ENCODE data around the gene CCDC88C.
"Not testable (repeated sequence)": the region's sequence is repeated elsewhere in the genome, so short reads cannot be mapped to it uniquely, and the experiment has no call there.

Gene CCDC88C

DNA sequence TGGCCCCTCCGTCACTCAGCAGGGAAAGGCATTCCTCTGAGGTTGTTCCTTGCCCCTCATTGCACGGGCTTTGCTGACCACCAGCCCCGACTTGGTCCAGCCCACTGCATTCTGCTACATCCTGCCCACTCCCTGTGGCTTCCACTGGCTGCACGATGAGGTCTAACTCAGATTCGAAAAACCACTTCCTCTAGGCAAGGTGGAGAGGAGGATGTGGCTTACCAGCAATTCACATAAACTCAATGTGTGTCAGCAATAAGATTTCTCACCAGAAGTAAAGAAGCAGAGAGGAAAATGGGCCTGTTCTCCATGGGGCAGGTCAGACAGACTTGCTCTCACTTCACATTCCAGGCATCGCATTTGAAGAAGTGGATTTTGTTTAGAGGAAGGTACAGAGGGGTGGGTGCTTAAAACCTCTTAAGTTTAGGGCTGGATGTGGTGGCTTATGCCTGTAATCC is 187.8 kb downstream of the CCDC88C start:
- POLR2A ChIA-PET = interaction anchor here (2.5 kb wide), 1 partner anchor 14 kb away, joined by 7 read pairs; the partner anchor contains the start of gene GPR68
- CTCF ChIA-PET = no interaction called here

DNA sequence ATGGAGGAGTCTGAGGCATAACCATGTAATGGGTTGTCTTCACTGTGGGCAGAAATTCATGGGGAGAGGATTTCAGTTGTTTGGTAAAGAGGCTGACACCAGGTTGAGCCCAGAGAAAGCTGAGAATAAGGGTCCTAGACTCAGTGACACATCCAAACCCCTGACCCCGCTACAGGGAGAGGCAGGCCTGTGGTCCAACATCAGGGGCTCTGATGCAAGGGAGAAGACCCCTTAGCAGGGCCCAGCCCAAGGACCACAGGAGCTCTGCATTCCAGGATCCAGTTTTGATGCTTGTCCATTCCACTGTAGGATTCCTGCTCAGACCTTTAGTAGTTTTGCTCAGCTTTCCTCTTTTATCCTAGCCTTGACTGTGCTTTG is 188.6 kb downstream of the CCDC88C start:
- CTCF ChIA-PET = interaction anchor here (2.2 kb wide), 1 partner anchor 56 kb away, joined by 6 read pairs; no protein-coding TSS in a partner anchor
- POLR2A ChIA-PET = interaction anchor here (2.5 kb wide), 1 partner anchor 15 kb away, joined by 7 read pairs; the partner anchor contains the start of gene GPR68
- DNase-seq (ENCODE audit: low read depth, low spot score) = no peak
- TF ChIP-seq, protein P1, sequence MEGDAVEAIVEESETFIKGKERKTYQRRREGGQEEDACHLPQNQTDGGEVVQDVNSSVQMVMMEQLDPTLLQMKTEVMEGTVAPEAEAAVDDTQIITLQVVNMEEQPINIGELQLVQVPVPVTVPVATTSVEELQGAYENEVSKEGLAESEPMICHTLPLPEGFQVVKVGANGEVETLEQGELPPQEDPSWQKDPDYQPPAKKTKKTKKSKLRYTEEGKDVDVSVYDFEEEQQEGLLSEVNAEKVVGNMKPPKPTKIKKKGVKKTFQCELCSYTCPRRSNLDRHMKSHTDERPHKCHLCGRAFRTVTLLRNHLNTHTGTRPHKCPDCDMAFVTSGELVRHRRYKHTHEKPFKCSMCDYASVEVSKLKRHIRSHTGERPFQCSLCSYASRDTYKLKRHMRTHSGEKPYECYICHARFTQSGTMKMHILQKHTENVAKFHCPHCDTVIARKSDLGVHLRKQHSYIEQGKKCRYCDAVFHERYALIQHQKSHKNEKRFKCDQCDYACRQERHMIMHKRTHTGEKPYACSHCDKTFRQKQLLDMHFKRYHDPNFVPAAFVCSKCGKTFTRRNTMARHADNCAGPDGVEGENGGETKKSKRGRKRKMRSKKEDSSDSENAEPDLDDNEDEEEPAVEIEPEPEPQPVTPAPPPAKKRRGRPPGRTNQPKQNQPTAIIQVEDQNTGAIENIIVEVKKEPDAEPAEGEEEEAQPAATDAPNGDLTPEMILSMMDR (IDR thresholded peaks at IDR 0.05; ENCODE audit: insufficient read depth, low read length, missing control alignments) = no peak
- no peak overlapping the region for H3K4me3 ChIP-seq (ENCODE audit: low read depth, low read length)

More for the DNA sequence above, 187.8 kb downstream of the CCDC88C start:
- no peak for DNase-seq (ENCODE audit: low read depth, low spot score)
- H3K4me3 ChIP-seq (ENCODE audit: low read depth, low read length) = no peak overlapping the region
- TF ChIP-seq, protein P1 (IDR thresholded peaks at IDR 0.05; ENCODE audit: insufficient read depth, low read length, missing control alignments) = no peak

DNA sequence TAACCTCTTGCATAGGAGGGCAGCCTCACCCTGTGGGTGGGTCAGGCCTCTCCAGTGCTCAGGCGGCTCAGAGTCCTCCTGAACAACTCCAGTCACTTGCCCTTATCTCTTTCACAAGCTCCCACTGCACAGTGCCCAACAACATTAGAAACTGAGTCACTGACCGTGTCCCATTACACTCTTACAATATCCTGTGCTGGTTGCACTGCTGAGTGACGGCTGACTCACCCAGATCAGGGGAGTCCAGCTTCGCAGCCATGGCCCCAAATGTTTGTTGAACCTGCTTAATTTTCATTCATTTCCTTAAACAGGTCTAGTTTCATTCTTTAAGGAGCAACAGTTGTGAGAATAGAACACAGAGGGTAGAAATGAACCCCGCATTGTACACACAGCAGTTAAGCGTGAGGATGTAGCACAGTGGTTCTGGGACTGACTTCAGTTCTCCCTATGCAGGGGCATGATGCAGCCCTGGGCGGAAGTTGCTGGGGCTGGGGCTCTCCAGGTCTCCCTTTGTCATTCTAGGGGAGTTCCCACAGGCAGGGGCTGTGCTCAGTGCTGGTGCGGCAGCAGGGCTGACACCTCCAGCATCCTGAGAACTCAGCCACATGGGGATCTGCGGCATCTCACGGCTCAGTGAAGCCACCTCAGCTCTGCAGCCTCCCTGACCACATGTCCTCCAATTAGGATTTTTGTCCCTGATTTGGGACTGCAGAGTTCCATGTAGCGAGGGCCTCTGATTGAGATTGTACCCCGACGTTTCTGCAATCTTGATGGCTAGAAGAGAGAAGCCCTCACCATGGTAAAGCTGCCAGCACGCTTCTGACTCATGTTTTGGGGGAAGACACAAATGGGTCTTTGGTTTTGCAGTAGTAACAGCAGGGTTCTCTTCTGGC is 189.3 kb downstream of the CCDC88C start:
- TF ChIP-seq, protein P1 (IDR thresholded peaks at IDR 0.05; ENCODE audit: insufficient read depth, low read length, missing control alignments) = no peak

DNA sequence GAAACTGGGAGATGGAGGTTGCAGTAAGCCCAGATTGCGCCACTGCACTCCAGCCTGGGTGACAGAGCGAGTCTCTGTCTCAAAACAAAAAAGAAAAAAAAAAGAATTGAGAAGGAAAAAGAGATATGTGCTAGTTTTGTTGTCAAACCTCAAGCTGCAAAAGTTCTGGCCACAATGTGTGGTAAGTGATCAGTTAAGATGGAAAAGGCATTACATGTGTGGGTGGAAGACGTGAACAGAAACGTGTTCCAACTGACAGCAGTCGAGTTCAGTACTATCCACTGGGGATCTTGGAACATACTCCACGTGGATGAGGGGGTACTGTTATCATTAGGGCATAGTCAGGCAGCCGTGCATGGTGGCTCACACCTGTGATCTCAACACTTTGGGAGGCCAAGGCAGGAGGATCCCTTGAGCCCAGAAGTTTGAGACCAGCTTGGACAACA is 190.4 kb downstream of the CCDC88C start:
- TF ChIP-seq, protein P1 (IDR thresholded peaks at IDR 0.05; ENCODE audit: insufficient read depth, low read length, missing control alignments) = no peak
- ChIA-PET CTCF (interaction anchor here (2.2 kb wide), 1 partner anchor 54 kb away, joined by 6 read pairs; no protein-coding TSS in a partner anchor), POLR2A (no interaction called here)
- H3K4me3 ChIP-seq (ENCODE audit: low read depth, low read length) = no peak overlapping the region
- no peak for DNase-seq (ENCODE audit: low read depth, low spot score)

More for the DNA sequence above, 189.3 kb downstream of the CCDC88C start:
- H3K4me3 ChIP-seq (ENCODE audit: low read depth, low read length) = no peak overlapping the region
- POLR2A ChIA-PET = interaction anchor here (2.5 kb wide), 1 partner anchor 15 kb away, joined by 7 read pairs; the partner anchor contains the start of gene GPR68
- CTCF ChIA-PET = interaction anchor here (2.2 kb wide), 1 partner anchor 55 kb away, joined by 6 read pairs; no protein-coding TSS in a partner anchor
- DNase-seq (ENCODE audit: low read depth, low spot score) = no peak

DNA sequence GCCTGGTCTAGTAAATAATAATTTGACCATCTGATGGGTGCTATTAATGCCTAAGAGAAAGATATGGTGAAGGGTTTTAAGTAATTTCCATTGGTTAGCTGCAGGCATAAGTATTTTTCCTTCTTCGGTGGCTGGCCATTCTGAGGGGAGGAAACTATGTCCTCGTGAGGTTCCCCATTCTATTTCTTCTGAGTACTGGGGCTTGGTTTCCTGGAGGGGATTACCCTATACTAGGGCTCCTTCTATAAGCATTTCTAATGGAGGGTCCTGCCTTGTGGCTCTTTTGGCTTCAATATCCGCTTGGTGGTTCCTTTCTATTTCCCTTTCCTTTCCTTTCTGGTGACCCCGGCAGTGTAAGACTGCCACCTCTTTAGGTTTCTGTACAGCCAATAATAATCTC is 191.3 kb downstream of the CCDC88C start:
- POLR2A ChIA-PET, CTCF ChIA-PET: not testable (repeated sequence)

DNA sequence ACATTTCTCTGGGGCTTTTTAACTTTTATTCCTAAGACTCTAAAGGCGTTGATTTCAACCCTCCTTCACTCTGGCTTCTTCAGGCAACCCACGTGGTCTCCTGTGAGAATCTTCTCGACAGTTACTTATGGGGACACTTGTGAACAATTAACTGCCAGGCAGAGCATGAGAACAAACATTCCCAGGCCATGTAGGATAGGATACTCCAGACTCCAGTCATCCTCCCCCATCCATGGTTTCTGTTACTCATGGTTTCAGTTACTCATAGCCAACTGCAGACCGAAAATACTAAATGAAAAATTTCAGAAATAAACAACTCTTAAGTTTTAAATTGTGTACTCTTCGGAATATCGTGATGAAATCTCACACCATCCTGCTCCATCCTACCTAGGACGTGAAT is 192.6 kb downstream of the CCDC88C start:
- H3K4me3 ChIP-seq (ENCODE audit: low read depth, low read length) = no peak overlapping the region
- TF ChIP-seq, protein P1 (IDR thresholded peaks at IDR 0.05; ENCODE audit: insufficient read depth, low read length, missing control alignments) = no peak
- ChIA-PET CTCF (no interaction called here), POLR2A (no interaction called here)
- no peak for DNase-seq (ENCODE audit: low read depth, low spot score)

More for the DNA sequence above, 191.3 kb downstream of the CCDC88C start:
- not testable (repeated sequence) for H3K4me3 ChIP-seq (ENCODE audit: low read depth, low read length); DNase-seq (ENCODE audit: low read depth, low spot score)

Data from AG04449 (cell line).